Loucy (cell line): ENCODE results near the gene EFHC2.

Source experiments
- CTCF ChIP-seq: fragments of 200-600 bp; sonication (generic); conservative IDR thresholded peaks from 2 replicates; pipeline ENCODE4 v1.5.1; 2014; ENCODE audit warnings: mild to moderate bottlenecking, antibody characterized with exemption, low read length
- EZH2phosphoT487 ChIP-seq: fragments of 200-600 bp; IDR thresholded peaks from 2 replicates; pipeline ENCODE4 v1.6.1; 2018; ENCODE audit warnings: antibody characterized with exemption, mild to moderate bottlenecking, moderate library complexity, borderline replicate concordance

DNA sequence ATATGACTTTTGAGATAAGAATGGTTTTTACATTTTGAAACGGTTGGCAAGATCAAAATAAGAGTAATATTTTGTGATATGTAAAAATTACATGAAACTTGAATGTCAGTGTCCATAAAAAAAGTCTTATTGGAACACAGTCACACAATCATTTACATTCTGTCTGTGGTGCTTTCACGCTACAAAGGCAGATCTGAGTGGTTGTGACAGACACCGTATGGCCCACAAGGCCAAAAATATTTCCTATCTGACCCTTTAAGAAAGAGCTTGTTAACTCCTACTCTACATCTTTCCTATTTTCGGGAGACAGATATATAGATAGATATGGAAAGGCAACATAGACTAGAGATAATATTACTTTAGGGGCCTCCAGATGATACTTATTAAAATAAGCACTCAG is 101.9 kb downstream of the EFHC2 start:
- TF ChIP-seq CTCF (no peak), EZH2phosphoT487 (no peak)
